NCI-H748 treated with DMSO at 0.1 percent for 48 hours (cell line): ENCODE data around the gene CLDN12.
"Not testable (repeated sequence)": the region's sequence is repeated elsewhere in the genome, so short reads cannot be mapped to it uniquely, and the experiment has no call there.

Experiments
- DNase-seq: peaks from one replicate; lab custom pipeline; 2025; lab: John Stamatoyannopoulos, UW

The CLDN12 gene

GRCh38 chr7:90433221-90433620, 30.0 kb downstream of the CLDN12 start:
- no peak for DNase-seq

GRCh38 chr7:90445633-90446032, 42.4 kb downstream of the CLDN12 start:
- no peak for DNase-seq

GRCh38 chr7:90446137-90446899, 43.1 kb downstream of the CLDN12 start:
- no peak for DNase-seq

- DNase-seq = no peak
Observed at GRCh38 chr7:90453259-90453891, 50.1 kb downstream of the CLDN12 start.

- DNase-seq = no peak
Observed at GRCh38 chr7:90453931-90454330, 50.7 kb downstream of the CLDN12 start.

- peak; percentile 65 for DNase-seq
Observed at GRCh38 chr7:90455163-90456030, 52.1 kb downstream of the CLDN12 start.

GRCh38 chr7:90458104-90458503, 54.8 kb downstream of the CLDN12 start:
- DNase-seq = no peak

GRCh38 chr7:90459888-90460287, 56.6 kb downstream of the CLDN12 start:
- no peak for DNase-seq

- no peak for DNase-seq
Observed at GRCh38 chr7:90461219-90461618, 58.0 kb downstream of the CLDN12 start.

- DNase-seq = not testable (repeated sequence)
Observed at GRCh38 chr7:90463151-90463628, 59.9 kb downstream of the CLDN12 start.
